HG03139 (cell line): ENCODE results near the gene ABCC10.
"Not testable (repeated sequence)": the region's sequence is repeated elsewhere in the genome, so short reads cannot be mapped to it uniquely, and the experiment has no call there.

Source experiments
- ATAC-seq: cut with Tn5 transposase; IDR thresholded peaks from one replicate; pipeline ENCODE4 v1.9.1; 2021; ENCODE audit not compliant: unreplicated experiment

The ABCC10 gene

DNA sequence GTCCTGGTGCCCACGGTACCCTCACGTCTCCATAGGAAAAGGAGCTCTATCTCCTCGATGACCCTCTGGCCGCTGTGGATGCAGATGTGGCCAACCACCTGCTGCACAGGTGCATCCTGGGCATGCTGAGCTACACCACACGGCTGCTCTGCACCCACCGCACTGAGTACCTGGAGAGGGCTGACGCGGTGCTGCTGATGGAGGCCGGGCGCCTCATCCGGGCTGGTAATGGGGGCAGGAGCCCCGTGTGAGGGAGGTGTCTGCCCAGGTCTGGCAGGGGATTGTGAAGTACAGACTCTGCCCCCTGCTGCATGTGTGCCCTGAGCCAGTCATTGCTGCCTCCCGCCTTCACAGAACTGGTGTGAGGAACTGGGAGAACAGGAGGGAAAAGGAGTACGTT, 15.6 kb downstream of the ABCC10 start:
- ATAC-seq, result no peak

DNA sequence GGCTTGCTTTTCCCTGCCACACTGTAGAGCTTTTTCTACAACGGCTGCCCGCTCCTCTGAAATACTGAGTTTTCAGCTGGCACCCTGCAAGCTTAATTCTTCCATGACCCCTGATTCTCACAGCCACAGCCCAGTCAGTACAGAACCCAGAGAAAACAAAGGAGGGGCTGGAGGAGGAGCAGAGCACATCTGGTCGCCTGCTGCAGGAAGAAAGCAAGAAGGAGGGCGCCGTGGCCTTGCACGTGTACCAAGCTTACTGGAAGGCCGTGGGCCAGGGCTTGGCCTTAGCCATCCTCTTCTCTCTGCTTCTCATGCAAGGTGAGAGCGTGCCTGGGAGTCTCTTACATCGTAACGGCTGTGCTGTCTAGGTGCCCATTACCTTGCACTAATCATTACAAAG, 16.7 kb downstream of the ABCC10 start:
- ATAC-seq, result no peak

DNA sequence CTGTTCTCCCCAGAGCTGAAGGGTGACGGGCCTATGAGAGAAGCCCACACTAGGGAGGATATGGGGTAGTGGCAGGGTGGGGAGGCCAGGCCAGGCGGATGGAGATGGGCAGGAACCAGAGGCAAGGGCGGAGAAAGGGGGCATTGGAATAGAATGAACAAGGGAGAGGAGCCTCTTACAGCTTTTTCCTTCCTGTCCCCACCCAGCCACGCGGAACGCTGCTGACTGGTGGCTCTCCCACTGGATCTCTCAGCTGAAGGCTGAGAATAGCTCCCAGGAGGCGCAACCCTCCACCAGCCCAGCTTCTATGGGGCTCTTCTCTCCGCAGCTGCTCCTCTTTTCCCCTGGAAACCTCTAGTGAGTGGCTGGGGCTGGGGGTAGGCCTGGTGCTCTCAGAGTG, 17.2 kb downstream of the ABCC10 start:
- ATAC-seq, result no peak

DNA sequence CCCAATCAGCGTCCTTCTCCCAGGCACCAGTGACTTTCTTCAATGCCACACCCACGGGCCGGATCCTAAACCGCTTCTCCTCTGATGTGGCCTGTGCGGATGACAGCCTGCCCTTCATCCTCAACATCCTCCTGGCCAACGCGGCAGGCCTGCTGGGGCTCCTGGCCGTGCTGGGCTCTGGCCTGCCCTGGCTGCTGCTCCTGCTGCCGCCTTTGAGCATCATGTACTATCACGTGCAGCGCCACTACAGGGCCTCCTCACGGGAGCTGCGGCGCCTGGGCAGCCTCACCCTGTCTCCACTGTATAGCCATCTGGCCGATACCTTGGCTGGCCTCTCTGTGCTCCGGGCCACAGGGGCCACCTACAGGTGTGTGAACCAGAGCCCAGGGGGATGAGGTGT, 18.2 kb downstream of the ABCC10 start:
- ATAC-seq, result no peak

DNA sequence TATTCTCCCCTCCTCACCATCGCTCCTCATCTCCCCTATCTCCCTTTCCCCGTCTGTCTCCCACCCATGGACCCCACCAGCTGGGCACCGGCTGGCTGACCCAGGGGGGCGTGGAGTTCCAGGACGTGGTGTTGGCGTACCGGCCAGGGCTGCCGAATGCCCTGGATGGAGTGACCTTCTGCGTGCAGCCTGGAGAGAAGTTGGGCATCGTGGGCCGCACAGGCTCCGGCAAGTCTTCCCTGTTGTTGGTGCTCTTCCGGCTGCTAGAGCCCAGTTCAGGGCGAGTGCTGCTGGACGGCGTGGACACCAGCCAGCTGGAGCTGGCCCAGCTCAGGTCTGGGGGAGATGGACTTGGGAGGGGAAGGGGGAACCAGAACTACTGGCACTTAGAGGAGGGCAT, 20.3 kb downstream of the ABCC10 start:
- no peak for ATAC-seq

DNA sequence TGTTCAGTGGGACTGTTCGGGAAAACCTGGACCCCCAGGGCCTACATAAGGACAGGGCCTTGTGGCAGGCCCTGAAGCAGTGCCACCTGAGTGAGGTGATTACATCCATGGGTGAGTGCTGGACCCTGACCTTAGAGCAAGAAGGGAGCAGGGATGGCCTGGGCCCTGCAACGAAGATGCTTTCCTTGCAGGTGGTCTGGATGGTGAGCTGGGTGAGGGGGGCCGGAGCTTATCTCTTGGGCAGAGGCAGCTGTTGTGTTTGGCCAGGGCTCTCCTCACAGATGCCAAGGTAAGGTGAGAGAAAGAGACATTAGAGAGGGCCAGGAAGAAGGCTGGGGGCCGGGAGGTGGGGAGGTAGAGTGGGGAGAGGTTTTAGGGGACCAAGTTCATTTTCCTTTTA, 21.6 kb downstream of the ABCC10 start:
- no peak for ATAC-seq

DNA sequence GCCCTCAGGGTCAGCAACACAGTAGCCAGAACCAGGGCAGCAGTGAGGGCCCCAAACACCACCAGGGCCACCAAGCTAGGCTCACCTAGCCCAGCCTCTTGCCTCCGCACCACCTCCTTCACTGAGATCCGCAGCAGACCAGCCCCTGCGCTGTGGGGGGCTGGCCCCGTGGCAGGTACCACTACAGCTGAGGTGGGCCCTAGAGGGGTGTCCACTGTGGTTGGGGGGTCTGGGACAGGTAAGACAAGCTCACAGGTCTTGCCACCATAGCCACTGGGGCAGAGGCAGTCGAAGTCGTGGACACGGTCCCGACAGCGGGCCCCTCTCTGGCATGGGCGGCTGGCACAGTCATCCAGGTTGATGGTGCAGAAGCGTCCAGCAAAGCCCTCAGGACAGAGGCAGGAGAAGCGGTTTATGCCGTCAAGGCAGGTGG, 23.4 kb downstream of the ABCC10 start:
- ATAC-seq, result no peak

DNA sequence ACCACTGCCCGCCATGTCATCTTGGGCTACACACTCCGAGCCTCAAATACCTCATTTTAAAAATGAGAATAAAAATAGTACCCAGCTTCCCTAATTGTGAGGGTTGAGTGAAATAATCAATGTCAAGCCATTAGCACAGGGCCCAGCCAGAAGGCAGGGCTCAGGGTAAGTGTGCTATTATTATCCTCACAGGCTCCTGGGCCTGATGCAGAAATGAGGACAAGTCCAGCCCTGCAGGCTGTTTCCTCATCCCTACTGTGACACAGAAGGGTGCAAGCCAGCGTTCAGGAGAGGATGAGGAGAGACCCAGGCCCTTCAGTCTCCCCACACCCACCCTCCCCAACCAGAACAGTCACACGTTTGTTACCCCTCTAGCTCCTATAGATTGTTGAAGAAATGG, 24.0 kb downstream of the ABCC10 start:
- no peak for ATAC-seq

DNA sequence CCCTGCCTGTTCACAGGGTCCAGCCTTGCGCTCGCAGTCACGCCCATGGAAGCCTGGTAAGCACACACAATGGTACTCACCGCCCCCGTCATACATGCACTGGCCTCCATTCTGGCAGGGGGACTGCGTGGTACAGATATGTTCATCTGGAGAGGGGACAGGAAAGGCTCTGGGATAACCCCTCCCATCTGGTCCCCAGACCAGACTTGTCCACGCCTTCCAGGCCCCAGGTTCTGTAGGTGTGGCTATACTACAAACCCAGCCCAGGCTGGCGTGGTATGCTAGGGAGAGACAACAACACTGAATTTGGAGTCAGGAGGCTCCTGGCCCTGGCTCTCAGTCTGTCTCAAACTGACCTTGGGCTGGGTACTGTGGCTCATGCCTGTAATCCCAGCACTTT, 24.6 kb downstream of the ABCC10 start:
- ATAC-seq, result no peak

DNA sequence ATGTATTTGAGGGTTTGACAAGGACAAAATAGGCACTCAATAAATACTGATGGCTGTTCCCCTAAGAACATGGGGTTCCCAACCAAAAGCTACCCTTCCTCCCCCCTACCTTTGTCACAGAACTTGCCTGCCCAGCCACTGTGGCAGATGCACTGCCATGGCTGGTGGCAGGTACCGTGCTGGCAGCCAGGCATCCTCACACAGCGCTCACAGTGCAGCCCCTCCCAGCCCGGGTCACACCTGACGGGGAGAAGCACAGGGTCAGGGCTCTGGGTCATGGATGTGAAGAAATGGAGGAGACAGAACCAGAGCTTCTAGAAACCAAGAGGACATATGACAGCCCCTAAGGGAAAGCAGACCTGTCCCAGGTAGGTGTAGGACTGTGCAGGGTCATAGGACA, 25.6 kb downstream of the ABCC10 start:
- ATAC-seq, result no peak

DNA sequence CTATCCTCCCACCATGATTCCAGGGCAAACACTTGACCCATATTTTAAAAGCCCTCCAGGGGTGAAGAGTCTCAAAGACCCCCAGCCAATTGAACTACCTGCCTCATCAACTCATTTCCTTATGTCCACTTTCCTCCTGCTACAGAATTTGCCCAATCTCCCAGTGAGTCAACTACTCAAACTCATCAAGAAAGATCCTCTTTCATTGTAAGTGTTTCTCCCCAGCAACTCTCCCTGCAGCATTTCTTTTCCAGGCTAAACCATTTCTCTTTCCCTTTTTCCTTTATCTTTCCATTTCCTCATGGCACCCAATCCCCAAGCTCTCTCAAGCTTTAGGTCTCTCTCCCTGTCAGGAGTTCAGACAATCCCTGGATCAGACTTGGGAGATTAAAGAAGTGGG, 26.5 kb downstream of the ABCC10 start:
- ATAC-seq, result no peak

DNA sequence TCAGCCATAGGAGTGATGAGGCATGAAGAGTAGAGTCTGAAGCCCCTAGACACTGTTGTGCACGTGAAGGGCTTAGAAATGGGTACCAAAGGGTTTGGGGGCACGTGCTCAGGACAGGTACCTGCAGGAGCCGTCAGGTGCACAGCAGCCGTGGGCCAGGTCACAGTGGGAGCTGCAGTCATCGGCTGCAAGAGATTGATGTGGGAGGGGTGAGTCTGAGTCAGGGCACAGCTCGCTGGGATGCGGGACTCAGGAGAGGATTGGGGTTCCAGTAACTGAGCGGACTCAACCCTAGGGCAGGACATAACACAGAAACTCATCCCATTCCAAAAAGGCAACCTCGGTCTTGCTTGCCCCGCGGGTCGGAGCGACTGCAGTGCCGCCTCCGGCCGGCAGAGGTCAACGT, 27.0 kb downstream of the ABCC10 start:
- ATAC-seq, result no peak

DNA sequence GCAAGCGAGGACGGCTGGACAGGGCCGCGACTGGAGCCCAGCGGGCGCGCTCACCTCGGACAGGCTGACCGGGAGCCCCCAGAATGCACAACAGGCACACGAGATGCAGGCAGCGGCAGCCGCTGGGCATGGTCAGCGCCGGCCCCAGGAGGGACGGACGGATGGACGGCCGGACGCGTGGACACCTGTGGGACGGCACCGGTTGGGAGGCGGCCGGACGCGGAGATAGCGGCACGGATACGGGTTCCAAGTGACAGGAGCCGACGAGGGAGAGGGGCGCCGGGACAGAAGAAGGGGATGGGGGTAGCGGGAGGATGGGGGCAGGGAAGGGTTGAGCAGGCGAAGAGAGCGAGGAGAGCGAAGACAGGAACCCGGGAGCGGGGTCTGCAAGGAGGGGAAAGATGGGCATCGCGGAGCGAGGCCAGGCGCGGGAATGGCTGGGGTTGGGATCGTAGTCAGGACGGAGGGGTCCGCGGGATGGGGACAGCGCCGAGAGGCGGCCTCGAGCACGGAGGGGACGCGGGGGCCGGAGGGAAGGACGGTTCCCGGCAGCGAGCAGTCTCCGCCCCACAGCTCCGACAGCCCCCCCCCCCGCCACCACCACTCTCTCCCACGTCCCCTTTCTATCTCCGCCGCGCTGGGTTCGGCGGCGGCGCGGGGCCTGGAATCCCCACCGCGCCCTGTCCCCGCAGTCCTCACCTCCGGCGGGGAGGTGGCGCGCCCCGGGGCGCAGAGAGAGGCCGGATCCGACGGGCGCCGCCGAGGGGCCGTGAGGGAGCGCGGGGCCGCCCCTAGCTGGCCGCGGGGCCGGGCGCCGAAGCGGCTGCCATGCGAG, 27.6 kb downstream of the ABCC10 start:
- ATAC-seq, result no peak

DNA sequence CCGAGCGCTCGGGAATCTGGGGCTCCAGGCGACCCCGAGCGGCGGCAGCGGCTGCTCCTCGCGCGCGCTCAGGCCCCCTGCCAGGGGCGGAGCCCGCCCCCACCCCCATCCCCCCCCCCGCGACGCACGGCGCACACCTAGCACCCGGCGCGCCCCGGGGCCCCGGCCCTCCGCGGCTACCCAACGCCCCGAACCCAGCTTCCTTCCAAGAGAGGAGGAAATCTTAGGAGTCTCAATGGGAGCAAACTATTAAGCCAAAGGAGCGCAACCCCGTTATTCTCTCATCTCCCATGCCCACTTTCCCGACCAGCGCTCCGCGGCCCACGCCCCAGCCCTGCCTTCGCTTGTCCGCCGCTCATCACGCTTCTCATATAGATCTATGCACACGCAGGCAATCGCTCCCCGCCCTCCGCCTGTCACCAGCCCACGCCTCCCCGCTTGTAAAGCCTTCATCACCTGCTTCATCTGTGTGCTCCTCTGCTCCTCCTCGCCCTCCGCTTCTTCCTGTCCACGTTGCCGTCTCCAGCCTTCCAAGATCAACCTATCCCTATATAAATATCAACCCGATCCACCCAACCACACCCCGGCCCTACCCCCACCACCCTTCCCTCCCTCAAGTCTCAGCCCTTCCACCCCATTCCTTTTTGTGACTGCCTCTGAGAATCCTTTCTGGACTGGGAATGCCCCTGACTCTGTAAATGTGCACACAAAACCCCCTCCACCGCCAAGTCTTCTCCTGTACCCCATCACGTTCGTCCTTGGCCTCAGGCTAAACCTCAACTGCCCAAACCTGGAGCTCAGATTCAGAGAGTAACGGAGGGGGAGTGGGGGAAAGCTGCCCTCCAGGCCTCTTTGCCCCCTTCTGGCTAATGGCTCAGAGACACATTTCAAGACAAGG, 28.4 kb downstream of the ABCC10 start, which contains the start of gene DLK2:
Gene DLK2 (minus strand): TSS at position 18 of the 898 bp plus-strand sequence. CDS start 723 bp downstream, outside the sequence.
- no peak for ATAC-seq

DNA sequence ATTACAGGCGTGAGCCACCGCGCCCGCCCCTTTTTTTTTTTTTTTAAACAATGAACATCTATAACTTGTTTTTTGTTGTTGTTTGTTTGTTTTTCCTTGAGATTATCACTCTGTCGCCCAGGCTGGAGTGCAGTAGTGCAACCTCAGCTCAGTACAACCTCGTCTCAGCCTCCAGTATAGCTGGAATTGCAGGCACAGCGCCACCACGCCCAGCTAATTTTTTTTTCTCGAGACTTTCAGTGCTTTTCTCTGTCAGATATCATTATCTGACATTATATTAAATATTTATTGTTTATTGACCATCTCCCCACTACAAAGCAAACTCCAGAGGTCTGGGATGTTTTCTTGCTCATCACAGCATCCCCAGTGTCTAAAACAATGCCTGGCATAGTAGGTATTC, 30.3 kb downstream of the ABCC10 start:
- ATAC-seq, result no peak

DNA sequence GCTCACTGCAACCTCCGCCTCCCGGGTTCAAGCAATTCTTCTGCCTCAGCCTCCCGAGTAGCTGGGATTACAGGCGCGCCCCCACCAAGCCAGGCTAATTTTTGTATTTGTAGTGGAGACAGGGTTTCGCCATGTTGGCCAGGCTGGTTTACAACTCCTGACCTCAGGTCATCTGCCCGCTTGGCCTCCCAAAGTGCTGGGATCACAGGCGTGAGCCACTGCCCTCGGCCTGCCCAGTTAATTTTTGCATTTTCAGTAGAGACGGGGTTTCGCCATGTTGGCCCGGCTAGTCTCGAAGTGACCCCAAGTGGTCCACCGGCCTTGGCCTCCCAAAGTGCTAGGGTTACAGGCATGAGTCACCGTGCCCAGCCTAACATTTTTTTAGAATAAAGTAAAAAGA, 30.8 kb downstream of the ABCC10 start:
- ATAC-seq, result not testable (repeated sequence)

DNA sequence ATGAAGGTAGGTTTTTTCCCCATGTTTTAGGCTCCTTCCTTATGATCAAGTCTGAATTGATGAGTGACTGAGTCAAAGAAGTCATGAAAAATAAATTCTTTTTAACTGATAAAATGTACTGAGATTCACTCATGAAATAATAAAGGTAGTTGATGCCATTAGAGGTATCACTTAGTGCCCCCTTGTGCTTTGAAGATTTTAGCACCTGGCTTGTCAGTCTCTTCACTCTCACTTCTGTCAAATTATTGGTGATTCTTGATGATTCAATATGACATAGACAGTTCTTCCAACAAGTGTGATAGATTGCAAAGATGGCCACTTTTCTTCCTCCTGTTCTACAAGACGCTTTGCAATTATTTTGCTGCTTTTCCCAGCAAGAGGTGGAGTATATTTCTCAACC, 32.2 kb downstream of the ABCC10 start:
- ATAC-seq, result no peak

DNA sequence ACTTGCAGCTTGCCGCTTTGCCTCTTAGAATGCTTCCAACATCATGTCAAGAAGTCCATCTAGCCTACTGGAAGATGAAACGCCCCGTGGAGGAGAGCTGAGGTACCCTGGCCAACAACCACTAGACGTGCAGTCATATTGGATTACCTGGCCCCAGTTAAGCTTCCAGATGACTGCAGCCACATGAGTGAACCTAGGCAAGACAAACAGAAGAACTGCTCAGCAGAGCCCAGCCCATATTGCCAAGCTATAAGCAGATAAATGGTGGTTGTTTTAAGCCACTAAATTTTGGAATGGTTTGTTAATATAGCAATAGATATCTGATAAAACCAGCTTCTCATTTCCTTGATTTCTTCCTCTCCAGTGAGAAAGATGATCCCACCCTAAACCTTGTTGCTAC, 32.7 kb downstream of the ABCC10 start:
- no peak for ATAC-seq

DNA sequence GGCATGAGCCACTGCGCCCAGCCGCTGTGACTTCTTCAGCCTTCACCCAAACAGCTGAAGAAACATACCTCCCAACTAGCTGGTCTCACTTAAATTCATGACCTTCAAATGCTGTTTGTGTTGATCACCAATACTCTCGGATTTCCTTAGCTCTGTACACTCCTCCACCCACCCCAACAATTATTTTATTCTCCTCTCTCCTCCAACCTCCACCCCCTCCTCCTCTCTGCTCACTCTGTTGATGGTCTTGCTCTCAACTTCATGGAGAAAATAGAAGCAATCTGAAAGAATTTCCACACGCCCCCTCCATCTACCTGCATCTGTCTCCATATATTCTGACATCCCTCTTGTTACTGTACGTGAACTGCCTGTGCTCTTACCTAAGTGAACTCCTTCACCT, 34.6 kb downstream of the ABCC10 start:
- ATAC-seq, result no peak

DNA sequence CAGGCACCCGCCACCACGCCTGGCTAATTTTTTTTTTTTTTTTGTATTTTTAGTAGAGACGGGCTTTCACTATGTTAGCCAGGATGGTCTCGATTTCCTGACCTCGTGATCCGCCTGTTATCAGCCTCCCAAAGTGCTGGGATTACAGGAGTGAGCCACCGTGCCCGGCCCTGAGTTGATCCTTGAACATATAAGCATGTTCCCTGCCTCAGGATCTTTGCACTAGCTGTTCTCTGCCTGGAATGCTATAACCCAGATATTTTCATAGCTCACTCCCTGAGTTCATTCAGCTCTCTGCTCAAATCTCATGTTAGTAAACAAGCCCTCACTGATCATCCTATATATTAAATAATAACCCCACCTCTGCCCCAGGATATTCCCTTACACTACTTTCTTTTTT, 37.0 kb downstream of the ABCC10 start:
- no peak for ATAC-seq

DNA sequence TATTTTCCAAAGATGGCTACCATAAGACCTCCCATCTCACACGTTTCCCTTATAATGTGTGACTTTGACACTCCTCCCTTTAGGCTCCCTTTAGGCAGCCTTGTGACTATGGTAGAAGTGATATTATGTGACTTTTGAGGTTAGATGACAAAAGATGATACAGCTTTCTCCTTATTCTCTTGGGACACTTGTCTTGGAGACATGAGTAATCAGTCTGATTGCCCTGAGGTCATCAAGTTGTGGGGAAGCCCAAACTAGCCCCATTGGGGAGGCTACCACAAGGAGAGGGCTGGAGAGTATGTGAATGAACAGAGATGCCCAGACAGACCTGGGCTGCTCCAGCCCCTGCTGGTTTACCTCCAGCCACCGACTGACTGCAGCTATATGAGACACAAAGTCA, 38.6 kb downstream of the ABCC10 start:
- no peak for ATAC-seq

DNA sequence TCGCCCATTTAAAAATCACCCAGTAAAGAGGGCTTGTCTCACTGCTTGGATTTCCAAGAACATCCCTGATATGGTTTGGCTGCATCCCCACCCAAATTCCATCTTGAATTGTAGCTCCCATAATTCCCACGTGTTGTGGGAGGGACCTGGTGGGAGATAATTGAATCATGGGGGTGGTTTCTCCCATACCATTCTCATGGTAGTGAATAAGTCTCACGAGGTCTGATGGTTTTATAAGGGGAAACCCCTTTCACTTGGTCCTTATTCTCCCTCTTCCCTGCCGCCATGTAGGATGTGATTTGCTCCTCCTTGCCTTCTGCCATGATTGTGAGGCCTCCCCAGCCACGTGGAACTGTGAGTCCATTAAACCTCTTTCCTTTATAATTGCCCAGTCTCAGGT, 39.9 kb downstream of the ABCC10 start:
- ATAC-seq, result not testable (repeated sequence)
